ENCODE results near the gene RGL2.
"Not testable (repeated sequence)": the region's sequence is repeated elsewhere in the genome, so short reads cannot be mapped to it uniquely, and the experiment has no call there.

RGL2 gene, protein sequence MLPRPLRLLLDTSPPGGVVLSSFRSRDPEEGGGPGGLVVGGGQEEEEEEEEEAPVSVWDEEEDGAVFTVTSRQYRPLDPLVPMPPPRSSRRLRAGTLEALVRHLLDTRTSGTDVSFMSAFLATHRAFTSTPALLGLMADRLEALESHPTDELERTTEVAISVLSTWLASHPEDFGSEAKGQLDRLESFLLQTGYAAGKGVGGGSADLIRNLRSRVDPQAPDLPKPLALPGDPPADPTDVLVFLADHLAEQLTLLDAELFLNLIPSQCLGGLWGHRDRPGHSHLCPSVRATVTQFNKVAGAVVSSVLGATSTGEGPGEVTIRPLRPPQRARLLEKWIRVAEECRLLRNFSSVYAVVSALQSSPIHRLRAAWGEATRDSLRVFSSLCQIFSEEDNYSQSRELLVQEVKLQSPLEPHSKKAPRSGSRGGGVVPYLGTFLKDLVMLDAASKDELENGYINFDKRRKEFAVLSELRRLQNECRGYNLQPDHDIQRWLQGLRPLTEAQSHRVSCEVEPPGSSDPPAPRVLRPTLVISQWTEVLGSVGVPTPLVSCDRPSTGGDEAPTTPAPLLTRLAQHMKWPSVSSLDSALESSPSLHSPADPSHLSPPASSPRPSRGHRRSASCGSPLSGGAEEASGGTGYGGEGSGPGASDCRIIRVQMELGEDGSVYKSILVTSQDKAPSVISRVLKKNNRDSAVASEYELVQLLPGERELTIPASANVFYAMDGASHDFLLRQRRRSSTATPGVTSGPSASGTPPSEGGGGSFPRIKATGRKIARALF

GRCh38 chr6:33298773-33299236, at the start of gene RGL2:
TSS of gene RGL2 (minus strand) at chr6:33298942. CDS start at chr6:33298610, 332 bp downstream.
- intact Hi-C loops (cut with DNase I) = loop anchor here (2.0 kb wide), 1 partner anchor 16 kb away; the partner anchor contains the start of gene TAPBP
- DNase-seq = peak; percentile 63 to 97 (median 76)

GRCh38 chr6:33347816-33348215, 49.1 kb upstream of the RGL2 start:
- intact Hi-C loops (cut with DNase I) = no loop called here
- DNase-seq = no peak

- intact Hi-C loops (cut with DNase I); DNase-seq: not testable (repeated sequence)
Observed at GRCh38 chr6:33346972-33347371, 48.2 kb upstream of the RGL2 start.

- intact Hi-C loops (cut with DNase I) = no loop called here
- peak in 3 of 10 donors; percentile 11 to 84 (median 21) for DNase-seq
Observed at GRCh38 chr6:33344701-33345697, 46.3 kb upstream of the RGL2 start.

DNA sequence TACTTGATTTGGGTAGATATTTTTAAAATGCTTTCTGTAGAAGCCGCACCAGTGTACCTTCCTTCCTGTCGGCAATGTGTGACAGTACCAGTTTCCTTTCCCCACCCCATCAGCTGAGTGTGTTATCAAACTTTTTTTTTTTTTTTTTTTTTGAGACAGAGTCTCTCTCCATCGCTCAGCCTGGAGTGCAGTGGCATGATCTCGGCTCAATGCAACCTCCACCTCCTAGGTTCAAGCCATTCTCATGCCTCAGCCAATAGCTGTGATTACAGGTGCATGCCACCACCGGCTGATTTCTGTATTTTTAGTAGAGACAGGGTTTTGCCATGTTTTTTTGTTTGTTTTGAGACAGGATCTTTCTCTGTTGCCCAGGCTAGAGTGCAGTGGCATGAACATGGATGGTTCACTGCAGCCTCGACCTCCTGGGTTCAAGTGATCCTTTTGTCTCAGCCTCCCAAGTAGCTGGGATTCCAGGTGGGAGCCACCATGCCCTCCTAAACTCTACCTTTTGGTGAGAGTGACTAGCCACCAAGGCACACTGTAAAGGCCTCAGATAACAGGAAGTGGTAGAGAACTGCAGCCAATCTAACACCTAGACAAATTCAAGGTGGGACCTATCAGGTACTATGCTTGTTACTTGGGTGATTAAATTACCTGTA, 45.3 kb upstream of the RGL2 start:
- DNase-seq = no peak
- intact Hi-C loops (cut with DNase I) = no loop called here

- intact Hi-C loops (cut with DNase I); DNase-seq: not testable (repeated sequence)
Observed at GRCh38 chr6:33343606-33343952, 44.8 kb upstream of the RGL2 start.

DNA sequence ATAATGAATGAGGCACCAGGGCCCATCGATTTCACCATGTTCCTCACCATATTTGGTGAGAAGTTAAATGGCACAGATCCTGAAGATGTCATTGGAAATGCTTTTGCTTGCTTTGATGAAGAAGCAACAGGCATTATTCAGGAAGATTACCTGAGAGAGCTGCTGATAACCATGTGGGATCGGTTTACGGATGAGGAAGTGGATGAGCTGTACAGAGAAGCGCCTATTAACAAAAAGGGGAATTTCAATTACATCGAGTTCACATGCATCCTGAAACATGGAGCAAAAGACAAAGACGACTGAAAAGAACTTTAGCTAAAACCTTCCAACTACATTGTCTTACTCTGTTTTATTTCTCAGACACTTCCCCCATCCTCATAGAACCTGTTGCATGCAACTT, 40.5 kb upstream of the RGL2 start:
- intact Hi-C loops (cut with DNase I) = no loop called here
- DNase-seq = no peak

GRCh38 chr6:33336495-33336894, 37.8 kb upstream of the RGL2 start:
- intact Hi-C loops (cut with DNase I) = no loop called here
- DNase-seq = no peak

DNA sequence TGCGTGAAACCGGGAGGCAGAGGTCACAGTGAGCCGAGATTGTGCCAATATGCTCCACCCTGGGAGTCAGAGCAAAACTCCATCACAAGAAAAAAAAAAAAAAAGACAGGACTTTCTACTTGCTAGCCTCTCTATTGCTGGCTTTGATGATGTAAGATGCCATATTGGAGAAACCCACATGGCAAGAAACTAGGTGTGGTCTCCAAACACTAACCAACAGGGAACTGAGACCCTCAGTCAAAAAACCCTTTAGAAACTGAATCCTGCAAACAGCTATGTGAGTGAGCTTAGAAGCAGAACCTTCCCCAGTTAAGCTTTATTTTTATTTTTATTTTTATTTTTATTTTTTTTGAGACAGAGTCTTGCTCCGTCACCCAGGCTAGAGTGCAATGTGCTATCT, 37.2 kb upstream of the RGL2 start:
- no peak for DNase-seq
- intact Hi-C loops (cut with DNase I) = no loop called here

- no peak for DNase-seq
- intact Hi-C loops (cut with DNase I) = no loop called here
Observed at GRCh38 chr6:33333666-33334065, 34.9 kb upstream of the RGL2 start.

- intact Hi-C loops (cut with DNase I) = no loop called here
- DNase-seq = no peak
Observed at GRCh38 chr6:33330736-33331135, 32.0 kb upstream of the RGL2 start.

DNA sequence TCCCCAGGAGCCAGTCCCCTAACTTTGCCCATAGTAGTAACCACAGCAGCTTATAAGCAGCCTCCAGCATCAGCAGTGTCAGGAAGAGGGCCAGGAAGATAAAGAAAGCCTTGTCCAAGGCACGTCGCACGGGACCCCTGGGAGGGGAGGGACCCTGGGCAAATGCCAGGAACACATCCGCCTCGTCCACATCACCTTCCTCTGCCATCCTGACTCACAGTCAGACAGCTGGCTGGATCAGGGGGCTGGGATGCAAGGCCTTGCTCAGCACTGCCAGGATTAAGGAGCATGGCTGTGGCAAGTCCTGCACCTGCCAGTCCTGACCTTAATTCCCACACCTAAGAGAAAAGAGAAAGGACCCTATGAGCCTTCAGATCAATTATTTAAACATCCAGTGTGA, 30.3 kb upstream of the RGL2 start:
- peak in 1 of 10 donors; percentile 51 for DNase-seq
- intact Hi-C loops (cut with DNase I) = no loop called here

GRCh38 chr6:33324125-33324524, 25.4 kb upstream of the RGL2 start:
- DNase-seq = no peak
- intact Hi-C loops (cut with DNase I) = no loop called here

DNA sequence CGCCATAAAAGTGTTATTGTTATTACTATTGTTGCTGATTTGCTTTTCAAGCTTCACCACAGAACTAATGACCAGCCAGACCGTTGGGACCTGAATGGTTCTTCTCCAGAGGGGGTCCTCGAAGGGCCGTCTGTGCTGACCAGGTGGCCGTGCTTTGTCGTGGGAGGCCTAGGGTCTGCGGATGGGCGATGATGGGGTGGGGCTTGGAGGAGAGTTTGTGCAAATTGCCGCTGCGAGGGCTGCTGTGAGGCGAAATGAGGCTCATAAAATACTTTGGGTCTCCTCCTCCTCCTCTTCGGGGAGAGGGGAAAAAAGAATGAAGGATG, 24.8 kb upstream of the RGL2 start:
- intact Hi-C loops (cut with DNase I) = no loop called here
- no peak for DNase-seq

- DNase-seq = no peak
- intact Hi-C loops (cut with DNase I) = no loop called here
Observed at GRCh38 chr6:33321227-33321626, 22.5 kb upstream of the RGL2 start.

GRCh38 chr6:33320315-33321181, 21.8 kb upstream of the RGL2 start:
- peak in 1 of 10 donors; percentile 70 for DNase-seq
- intact Hi-C loops (cut with DNase I) = no loop called here

- intact Hi-C loops (cut with DNase I) = loop anchor here (10.0 kb wide), 1 partner anchor 95 kb away; the partner anchor contains the start of genes CUTA and PHF1
- peak in 1 of 10 donors; percentile 1 for DNase-seq
Observed at GRCh38 chr6:33319939-33320314, 21.2 kb upstream of the RGL2 start.

DNA sequence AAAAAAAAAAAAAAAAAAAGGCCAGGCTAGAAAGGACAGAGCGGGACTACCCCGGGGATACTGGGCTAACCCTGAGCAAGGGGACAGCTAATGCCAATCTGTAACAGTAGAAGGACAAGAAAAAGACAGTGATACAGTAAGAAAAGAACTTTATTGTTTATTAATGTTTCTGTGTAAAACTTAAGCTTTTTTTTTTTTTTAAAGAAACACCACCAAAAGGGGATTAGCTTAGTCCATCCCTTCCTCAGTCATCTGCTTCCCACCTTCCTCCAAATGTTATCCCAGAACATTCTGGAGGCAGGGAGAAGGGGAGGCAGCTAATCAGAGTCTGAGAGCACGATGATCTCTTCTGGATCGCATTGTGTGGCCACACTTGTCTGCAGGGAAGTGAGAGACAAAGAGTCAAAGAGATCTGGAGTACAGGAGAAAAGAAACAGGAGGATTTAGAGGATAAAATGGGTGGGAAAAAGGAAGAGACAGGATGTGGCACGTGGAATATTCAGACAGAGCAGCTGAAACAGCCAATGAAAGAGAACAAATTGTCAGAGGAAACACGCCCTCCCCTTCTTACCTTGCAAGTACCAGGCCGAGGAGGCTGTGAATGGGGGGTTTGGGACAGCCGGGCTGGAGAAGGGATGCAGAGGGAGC, 19.8 kb upstream of the RGL2 start:
- DNase-seq = peak in 1 of 10 donors; percentile 18
- intact Hi-C loops (cut with DNase I) = loop anchor here (10.0 kb wide), 1 partner anchor 96 kb away; the partner anchor contains the start of genes CUTA and PHF1

Data from posterior cingulate gyrus (tissue), 11 donors.